GM10248 (cell line): ENCODE results near the gene BPIFB3.

Source experiments
- CTCF ChIA-PET: fragments of 300-600 bp; sonication (Branson Sonifier 250); formaldehyde crosslinking; extraction: SDS; loops from one replicate; lab custom pipeline; 2021; ENCODE audit warnings: antibody characterized with exemption; lab: Yijun Ruan, JAX
- POLR2A ChIA-PET: fragments of 350-650 bp; sonication (Branson Sonifier 250); formaldehyde crosslinking; extraction: SDS; loops from one replicate; lab custom pipeline; 2020; ENCODE audit warnings: antibody characterized with exemption; lab: Yijun Ruan, JAX
- DNase-seq: peaks from one replicate; pipeline ENCODE4 v3.0.0; 2012; ENCODE audit errors: extremely low spot score
- TF ChIP-seq, protein P1 (sequence below): IDR thresholded peaks from 2 replicates; pipeline ENCODE4 v1.5.1; 2012; ENCODE audit warnings: mild to moderate bottlenecking, low read depth; ENCODE audit errors: extremely low read depth, missing control alignments, control extremely low read depth

The BPIFB3 gene

DNA sequence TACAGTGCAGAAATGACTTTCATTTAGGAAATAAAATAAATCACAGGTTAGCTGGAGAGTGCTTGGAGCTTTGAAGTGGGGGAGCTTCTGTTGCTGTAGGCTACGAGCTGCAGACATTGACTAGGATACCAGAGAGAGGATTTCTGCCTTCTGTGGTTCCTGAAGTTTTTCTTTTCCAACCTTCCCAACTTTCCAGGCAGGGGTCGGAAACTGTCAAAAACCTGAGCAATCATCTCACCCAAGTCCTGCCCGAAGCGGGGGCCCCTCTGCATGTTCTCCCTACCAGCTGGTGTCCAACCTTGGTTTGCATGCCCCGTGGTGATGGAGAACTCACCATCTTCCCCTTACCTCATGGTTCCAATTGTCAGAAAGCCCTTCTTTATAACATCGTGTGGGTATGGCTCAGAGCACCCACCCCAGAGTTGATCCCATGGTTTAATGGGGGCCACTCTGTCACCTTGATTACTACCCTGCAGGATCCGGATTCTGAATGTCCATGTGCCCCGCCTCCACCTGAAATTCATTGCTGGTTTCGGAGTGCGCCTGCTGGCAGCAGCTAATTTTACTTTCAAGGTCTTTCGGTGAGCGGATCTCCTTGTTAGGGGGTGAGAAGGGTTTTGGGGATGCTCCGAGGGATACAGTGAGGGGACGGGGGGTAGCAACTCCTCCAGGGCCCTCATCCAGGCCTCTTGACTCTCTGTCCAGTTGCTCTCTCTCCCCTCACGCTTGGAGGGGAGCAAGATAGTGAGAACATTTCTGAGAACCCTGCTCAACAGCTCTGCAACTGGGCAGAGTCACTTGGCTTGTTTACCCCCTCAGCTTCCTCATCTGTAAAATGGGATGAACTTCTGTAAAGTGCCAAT is 41.1 kb upstream of the BPIFB3 start:
- CTCF ChIA-PET = no interaction called here
- DNase-seq = no peak
- POLR2A ChIA-PET = no interaction called here
- TF ChIP-seq, protein P1, sequence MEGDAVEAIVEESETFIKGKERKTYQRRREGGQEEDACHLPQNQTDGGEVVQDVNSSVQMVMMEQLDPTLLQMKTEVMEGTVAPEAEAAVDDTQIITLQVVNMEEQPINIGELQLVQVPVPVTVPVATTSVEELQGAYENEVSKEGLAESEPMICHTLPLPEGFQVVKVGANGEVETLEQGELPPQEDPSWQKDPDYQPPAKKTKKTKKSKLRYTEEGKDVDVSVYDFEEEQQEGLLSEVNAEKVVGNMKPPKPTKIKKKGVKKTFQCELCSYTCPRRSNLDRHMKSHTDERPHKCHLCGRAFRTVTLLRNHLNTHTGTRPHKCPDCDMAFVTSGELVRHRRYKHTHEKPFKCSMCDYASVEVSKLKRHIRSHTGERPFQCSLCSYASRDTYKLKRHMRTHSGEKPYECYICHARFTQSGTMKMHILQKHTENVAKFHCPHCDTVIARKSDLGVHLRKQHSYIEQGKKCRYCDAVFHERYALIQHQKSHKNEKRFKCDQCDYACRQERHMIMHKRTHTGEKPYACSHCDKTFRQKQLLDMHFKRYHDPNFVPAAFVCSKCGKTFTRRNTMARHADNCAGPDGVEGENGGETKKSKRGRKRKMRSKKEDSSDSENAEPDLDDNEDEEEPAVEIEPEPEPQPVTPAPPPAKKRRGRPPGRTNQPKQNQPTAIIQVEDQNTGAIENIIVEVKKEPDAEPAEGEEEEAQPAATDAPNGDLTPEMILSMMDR = no peak

DNA sequence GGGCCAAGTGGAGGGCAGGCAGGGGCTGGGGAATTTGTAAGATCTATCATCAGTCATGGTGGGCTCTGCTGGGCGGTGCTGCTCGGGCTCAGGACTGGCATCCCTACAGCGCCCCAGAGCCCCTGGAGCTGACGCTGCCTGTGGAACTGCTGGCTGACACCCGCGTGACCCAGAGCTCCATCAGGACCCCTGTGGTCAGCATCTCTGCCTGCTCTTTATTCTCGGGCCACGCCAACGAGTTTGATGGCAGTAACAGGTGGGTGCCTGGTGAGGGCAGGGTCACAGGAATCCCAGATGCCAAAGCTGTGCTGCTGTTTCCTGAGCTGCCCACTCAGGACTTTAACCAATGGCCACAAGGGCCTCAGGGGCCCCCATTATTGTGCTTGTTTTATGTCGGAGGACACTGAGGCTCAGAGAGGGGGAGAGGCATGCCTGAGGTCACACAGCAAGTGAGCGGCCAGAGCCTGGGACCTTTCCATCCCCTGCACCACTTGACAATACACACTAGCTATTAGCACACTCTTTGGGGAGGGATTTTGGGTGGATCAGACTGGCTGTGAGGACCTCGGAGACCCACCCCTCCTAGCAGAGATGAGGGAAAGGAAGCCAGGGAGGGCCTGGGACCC is 39.9 kb upstream of the BPIFB3 start:
- no peak for DNase-seq
- TF ChIP-seq, protein P1 = no peak
- CTCF ChIA-PET = interaction anchor here (1.0 kb wide), 1 partner anchor 16 kb away, joined by 3 read pairs; no protein-coding TSS in a partner anchor
- POLR2A ChIA-PET = no interaction called here

DNA sequence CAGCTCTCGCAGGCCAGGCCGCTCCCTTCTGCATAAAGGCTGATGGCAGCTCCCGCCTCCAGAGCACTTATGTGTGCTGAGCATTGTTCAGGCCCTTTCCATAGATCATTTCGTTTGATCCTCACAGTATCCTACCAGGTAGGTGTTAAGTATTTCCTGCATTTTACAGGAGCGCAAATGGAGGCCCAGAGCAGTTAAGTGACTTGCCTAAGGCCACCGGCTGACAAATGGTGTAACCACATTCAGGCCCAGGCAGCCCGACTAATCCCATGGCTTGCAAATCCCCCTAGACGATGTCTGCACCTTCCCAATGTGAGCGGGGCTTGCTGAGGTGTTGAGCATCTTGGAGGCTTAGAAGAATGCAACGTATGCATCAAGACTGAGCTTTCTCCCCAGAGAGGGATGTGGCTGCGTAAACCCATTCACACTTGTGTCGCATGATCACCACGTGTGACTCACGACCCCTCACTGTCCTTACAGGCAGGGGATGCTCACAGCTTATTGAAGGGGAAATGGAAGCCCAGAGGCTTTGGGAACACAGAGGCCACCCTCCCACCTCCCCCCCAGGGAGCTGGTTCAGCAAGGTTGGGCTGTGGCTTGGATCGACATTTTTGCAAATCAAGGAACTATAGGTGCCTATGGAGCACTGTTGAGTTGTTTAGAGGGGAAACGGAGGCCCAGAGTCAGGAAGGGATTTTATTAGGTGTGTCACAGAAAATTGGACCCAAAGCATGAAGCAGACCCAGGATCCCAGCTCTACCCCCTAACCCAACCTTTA is 39.2 kb upstream of the BPIFB3 start:
- CTCF ChIA-PET = interaction anchor here (1.0 kb wide), 1 partner anchor 15 kb away, joined by 3 read pairs; no protein-coding TSS in a partner anchor
- TF ChIP-seq, protein P1 = no peak
- DNase-seq = no peak

DNA sequence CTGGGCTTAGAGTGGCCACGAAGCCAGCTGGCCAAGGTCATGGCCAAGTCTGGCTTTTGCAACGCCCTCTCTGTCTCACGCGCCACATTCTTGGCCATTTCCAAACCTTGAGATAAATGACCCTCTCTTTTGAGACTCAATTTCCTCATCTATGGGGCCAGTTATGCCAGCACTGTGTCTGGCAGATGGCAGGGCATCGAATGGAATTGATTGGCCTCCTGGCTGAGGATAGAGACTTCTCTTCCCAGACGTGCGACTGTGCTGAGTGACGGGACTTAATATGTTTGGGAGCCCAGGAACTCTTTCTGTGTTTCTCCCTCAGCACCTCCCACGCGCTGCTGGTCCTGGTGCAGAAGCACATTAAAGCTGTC is 38.6 kb upstream of the BPIFB3 start:
- no peak for DNase-seq
- CTCF ChIA-PET = no interaction called here
- TF ChIP-seq, protein P1 = no peak
- POLR2A ChIA-PET = no interaction called here

More for the DNA sequence above, 39.2 kb upstream of the BPIFB3 start:
- POLR2A ChIA-PET = no interaction called here

DNA sequence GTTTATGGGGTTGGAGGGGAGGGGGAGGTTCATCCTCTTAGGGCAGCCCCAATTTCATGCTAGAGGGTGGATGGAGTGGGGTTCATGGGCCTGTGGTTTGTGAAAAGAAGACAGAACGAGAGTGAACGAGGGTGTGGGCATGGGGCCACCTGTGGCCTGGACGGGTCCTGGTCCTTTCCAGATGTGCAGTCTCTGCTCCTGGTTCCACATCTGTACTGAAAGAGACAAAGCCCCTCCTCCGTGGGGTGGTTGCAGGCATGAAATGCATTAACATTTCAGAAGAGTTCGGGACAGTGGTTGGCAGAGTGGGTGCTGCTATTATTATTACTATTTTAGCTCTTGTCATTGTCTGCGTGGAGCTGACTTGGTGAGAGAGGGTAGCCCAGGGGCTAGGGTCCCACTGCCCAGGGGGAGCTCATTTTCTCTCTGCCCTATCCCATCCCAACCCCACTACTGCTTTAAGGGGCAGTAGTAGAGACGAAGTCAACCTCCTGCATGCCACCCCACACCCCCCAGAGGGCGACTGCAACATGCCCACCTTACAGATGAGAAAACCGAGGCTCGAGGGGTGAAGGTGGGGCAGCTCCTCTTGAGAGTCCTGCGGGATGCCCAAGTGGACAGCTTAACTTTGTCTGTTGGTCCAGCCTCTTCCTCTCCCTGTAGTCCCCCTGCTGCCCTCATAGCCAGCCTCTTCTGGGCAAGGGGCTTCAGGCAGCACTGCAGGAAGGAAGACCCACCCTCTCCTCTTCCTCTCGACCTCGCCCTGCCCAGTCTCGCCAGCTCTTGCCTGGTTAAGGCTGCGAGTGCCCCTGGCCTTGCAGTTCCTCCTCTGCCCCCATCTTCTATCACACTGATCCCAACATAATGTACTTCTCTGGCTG is 37.8 kb upstream of the BPIFB3 start:
- TF ChIP-seq, protein P1 = no peak
- no peak for DNase-seq
- ChIA-PET POLR2A (no interaction called here), CTCF (interaction anchor here (1.2 to 2.3 kb wide), 3 partner anchors 10 to 114 kb away, joined by 3 to 6 read pairs (median 3); no protein-coding TSS in a partner anchor)
